T47D (cell line): Measurements from ENCODE around the gene ZNF333.
A peak's percentile ranks its signal among the peaks of the same experiment; 100 is the strongest.

ENCODE experiments used
- DNase-seq, 2 experiments: peaks; one replicate each; pipeline versions ENCODE4 v3.0.0 to v3.0.0-alpha.2; 2011 to 2012; ENCODE audit warnings: low read depth in 1 of 2, low spot score in 1 of 2
- JUND ChIP-seq: IDR thresholded peaks from 2 replicates; pipeline ENCODE4 v1.6.1; 2012; ENCODE audit warnings: low read depth
- in situ Hi-C: cut with HindIII; loops from 2 replicates; pipeline ENCODE4 v1.10.0; 2016; ENCODE audit warnings: low sequenced_read_pairs, low pct_unique_long_range_greater_than_20kb

ZNF333 gene

DNA sequence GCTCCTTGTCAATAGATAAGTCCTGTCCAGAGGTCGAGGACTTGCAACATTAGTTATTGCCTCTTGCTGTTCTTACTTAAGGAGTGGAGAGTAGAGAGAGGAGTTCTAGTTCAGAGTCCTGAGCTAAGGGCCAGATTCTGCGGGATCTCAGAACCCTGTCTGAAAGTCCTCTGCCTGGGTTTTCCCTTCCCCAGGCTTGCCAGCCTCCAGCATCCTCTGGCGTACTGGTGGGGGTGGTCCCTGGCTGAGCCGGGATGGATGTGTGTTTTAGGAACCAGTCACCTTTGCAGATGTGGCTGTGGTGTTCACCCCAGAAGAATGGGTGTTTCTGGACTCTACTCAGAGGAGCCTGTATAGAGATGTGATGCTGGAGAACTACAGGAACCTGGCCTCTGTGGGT is 26.0 kb downstream of the ZNF333 start:
- no peak for TF ChIP-seq JUND
- in situ Hi-C loops: no loop called here
- no peak for DNase-seq

DNA sequence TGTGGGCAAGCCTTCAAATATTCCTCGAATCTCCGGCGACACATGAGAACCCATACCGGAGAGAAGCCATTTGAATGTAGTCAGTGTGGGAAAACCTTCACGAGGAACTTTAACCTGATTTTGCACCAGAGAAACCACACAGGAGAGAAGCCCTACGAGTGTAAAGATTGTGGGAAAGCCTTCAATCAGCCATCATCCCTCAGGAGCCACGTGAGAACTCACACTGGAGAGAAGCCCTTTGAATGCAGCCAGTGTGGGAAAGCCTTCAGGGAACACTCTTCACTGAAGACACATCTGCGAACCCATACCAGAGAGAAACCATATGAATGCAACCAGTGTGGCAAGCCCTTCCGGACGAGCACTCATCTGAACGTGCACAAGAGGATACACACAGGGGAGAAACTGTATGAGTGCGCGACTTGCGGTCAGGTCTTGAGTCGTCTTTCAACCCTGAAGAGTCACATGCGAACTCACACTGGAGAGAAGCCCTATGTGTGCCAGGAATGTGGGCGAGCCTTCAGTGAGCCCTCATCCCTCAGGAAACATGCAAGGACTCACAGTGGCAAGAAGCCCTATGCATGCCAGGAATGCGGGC is 28.8 kb downstream of the ZNF333 start:
- no peak for TF ChIP-seq JUND
- in situ Hi-C loops: no loop called here

DNA sequence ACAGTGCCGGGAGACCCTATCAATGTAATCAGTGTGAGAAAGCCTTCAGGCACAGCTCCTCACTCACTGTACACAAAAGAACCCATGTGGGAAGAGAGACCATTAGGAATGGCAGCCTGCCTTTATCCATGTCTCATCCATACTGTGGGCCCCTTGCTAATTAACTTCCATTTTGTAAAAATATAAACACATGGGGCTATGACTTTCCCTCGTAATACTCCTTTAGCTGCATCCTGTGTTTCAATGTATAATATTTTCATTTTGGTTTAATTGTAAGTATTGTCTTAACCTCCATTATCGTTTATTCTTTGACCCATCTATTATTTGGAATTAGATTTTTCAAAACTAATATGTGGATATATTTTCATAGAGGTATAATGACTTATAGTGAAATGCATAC is 29.3 kb downstream of the ZNF333 start:
- in situ Hi-C loops: no loop called here

More for the DNA sequence above, 28.8 kb downstream of the ZNF333 start:
- no peak for DNase-seq

DNA sequence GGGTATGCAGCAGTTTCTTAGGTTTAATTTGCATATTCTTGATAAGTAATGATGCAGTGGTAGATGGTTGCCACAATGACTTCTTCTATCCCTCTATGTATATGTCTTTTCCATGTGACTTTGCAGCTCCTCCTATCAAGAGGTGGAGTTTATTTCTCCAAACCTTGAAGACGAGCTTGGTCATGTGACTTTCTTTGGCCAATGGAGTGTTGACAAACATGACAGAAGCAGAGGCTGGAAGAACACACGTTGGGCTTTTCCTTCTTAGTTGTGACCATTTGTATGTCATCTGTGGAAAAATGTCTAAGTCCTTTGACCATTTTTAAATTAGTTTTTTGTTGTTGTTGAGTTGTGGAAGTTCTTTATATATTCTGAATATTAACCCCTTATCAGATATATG is 32.3 kb downstream of the ZNF333 start:
- in situ Hi-C loops: no loop called here
- no peak for TF ChIP-seq JUND
- DNase-seq: no peak

More for the DNA sequence above, 29.3 kb downstream of the ZNF333 start:
- no peak for DNase-seq
- no peak for TF ChIP-seq JUND

DNA sequence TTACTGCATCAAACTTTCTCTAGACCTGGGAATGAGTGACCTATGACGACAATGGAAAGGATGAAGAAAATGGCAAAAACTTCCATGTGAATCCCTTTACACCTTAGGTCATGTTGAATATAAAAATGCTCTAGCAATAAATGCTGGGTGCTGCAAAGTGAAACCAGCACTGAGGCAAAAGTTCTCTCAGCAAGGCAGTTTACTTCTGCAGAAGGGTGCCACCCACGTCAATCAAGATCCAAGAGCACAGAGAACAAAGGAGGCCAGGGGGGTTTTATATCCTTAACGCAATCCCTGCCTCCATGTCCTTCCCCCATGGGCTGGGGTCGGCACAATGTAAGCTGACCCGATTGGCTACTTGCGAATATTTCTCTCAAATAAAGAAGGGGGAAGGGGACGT is 38.7 kb downstream of the ZNF333 start:
- no peak for DNase-seq
- no peak for TF ChIP-seq JUND
- in situ Hi-C loops: no loop called here

DNA sequence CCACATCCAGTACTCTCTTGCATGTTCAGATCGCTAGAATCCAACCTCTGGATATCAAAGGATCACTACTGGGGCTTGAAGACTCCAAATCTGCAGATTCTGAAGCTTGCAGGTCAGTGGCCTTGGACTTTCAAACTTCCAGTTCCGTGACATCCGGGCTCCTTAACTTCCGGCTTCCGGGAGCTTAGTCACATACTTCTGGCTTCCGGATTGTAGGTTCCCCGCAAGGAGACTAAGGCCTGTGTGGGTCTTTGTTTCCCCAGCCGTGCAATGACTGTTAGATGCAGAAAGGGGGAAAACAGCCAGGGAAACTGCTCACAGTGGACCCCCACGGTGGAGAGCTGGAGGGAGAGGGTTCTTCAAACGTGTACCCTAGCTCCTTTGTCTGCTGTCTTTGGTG is 41.4 kb downstream of the ZNF333 start:
- in situ Hi-C loops: no loop called here
- TF ChIP-seq JUND: no peak
- peak in 1 of 2 experiments; percentile 20 for DNase-seq

DNA sequence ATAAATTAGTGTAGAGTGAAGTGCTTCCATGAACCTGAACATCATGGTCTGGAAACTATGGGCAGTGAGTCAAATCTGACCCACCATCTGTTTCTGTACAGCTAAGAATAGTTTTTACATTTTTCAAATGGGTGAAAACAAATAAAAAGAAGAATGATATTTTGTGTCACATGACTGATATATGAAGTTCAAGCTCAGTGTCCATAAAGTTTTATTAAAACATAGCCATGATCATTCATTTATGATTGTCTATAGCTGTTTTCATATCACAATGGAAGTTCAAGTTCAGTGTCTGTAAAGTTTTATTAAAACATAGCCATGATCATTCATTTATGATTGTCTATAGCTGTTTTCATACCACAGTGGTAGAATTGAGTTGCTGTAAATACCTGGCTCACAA is 42.7 kb downstream of the ZNF333 start:
- no peak for TF ChIP-seq JUND
- in situ Hi-C loops: no loop called here

DNA sequence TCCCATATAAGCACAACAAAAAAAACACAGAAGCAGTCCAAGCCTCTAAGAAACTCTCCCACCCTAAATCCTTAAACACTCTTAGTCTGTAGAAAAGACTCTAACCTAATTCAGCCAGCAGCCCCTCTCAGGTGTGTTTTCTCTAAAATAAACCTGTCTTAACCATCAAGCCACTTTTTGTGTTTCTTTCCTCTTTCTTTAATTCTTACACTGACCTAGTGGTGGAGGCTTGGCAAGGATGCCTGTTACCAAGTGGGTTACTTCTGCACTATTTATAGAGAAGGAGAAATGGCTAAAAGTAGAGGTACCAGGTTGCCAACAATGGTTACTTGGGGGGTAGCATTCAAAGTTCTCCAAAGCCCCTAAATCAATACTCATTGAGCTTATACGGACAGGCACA is 43.7 kb downstream of the ZNF333 start:
- DNase-seq: no peak
- in situ Hi-C loops: no loop called here
- TF ChIP-seq JUND: no peak

More for the DNA sequence above, 42.7 kb downstream of the ZNF333 start:
- DNase-seq: no peak

DNA sequence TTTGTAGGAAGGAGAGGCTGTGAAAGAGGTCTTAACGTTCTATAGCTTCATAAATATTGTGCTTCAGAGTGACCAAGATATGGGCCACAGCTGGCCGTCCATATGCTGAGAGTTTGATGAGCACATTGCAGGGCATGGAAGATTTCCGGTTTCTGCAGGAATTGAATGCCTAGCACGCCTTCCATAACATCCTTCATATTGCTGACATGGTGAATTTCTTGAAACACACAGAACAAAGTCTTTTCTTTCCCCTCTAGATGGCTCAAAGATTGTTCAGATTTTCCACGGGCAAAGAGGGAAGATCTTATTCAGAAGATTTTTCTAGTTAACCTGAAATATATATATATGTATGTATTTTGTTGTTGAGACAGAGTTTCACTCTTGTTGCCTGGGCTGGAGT is 46.1 kb downstream of the ZNF333 start:
- in situ Hi-C loops: no loop called here
- DNase-seq: no peak
- no peak for TF ChIP-seq JUND

DNA sequence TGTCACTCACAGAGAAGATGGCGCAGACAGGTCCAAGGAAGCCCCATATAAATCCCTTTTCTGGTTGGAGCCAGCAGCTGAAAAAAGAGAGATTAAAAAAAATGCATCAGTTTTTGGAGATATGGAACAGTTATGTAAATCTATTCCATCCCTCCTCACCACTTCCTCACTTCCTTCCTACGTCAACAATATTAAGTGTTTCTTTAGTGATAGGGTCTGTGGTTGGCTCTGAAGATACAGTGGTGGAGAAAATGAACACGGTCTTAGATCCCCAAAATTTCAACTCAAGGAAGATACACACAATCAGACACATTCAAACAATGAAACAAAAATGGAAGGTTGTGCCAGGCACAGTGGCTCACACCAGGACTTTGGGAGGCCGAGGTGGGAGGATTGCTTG is 57.0 kb downstream of the ZNF333 start:
- in situ Hi-C loops: no loop called here
- no peak for TF ChIP-seq JUND
- no peak for DNase-seq

DNA sequence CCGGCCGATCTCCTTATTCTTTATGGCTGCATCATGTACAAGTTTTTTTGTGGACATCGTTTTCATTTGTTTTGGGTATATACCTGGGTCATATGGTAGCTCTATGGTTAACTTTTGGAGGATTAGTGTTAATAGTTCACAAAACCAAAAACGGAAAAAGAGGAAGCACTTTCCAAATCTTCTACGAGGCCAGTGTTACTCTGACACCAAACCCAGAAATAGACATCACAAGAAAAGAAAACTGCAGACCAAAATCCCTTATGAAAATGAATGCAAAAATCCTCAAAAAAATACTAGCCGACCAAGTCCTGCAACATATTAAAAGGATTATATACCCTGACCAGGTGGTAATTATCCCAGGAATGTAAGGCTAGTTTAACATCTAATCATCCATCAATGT is 58.8 kb downstream of the ZNF333 start:
- no peak for TF ChIP-seq JUND
- DNase-seq: no peak
- in situ Hi-C loops: no loop called here

DNA sequence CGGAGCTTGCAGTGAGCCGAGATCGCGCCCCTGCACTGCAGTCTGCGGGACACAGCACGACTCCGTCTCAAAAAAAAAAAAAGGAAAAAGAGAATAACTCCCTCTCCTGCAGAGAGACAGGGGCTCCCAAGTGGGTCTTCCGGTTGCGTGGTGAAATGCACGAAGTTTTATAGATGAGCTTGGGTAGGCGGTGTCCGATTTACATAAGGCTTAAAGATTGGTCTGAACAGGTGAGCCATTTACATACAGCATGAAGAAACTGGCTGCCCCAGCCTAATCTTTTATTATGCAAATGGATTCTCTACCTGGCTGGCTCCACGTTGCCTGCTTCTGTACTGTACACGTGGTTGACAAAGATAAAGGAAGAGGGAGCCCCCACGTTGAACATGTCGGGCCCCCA is 69.0 kb downstream of the ZNF333 start:
- DNase-seq: peak; percentile 44 to 83
- no peak for TF ChIP-seq JUND
- in situ Hi-C loops: no loop called here

DNA sequence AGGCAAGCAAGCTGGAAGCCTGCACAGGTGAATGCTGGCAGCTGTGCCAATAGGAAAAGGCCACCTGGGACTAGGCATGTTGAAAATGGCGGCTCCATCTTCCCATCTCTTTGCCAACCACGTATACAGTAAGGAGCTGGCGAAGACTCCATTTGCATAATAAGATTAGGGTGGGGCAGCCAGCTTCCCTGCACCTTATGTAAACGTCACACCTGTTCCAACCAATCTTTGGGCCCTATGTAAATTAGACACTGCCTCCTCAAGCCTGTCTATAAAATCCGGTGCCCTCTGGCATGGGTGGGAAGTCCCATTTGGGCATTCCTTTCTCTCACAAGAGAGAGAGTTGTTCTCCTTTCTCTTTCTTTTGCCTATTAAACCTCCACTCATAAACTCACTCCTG is 71.8 kb downstream of the ZNF333 start:
- no peak for TF ChIP-seq JUND
- in situ Hi-C loops: no loop called here
- peak in 1 of 2 experiments; percentile 92 for DNase-seq

DNA sequence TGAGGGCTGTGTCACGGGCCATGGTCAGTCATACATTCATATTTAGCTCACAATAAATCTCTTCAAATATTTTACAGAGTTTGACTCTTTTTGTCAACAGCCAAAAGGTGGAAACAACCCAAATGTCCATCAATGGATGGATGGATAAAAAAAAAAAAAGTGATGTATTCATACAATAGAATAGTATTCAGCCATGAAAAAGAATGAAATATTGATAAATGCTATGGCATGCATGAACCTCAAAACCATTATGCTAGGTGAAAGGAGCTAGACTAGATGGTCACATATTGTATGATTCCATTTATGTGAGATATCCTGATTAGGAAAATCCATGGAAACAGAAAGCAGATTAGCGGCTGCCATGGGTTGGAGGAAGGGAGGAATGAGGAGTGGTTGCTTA is 72.3 kb downstream of the ZNF333 start:
- TF ChIP-seq JUND: no peak
- in situ Hi-C loops: no loop called here
- no peak for DNase-seq
